ENCODE measurements around the gene TRIP12.
"Not testable (repeated sequence)": the region's sequence is repeated elsewhere in the genome, so short reads cannot be mapped to it uniquely, and the experiment has no call there.

Gene TRIP12

GRCh38 chr2:229921892-229922448 is at the start of gene TRIP12:
TRIP12 (minus strand) TSS chr2:229922009; CDS start chr2:229880079, 41,930 bp downstream.
- peak; percentile 93 for DNase-seq (ENCODE audit: low spot score)

GRCh38 chr2:229971298-229971790 is 49.5 kb upstream of the TRIP12 start:
- DNase-seq (ENCODE audit: low spot score), result no peak

- no peak for DNase-seq (ENCODE audit: low spot score)
Measured at GRCh38 chr2:229970406-229970805, 48.6 kb upstream of the TRIP12 start.

- no peak for DNase-seq (ENCODE audit: low spot score)
Measured at GRCh38 chr2:229969921-229970320, 48.1 kb upstream of the TRIP12 start.

- not testable (repeated sequence) for DNase-seq (ENCODE audit: low spot score)
Measured at GRCh38 chr2:229963596-229963995, 41.8 kb upstream of the TRIP12 start.

- no peak for DNase-seq (ENCODE audit: low spot score)
Measured at GRCh38 chr2:229956491-229956890, 34.7 kb upstream of the TRIP12 start.

GRCh38 chr2:229955663-229956062 is 33.9 kb upstream of the TRIP12 start:
- no peak for DNase-seq (ENCODE audit: low spot score)

GRCh38 chr2:229952256-229952835 is 30.5 kb upstream of the TRIP12 start:
- no peak for DNase-seq (ENCODE audit: low spot score)

GRCh38 chr2:229947544-229947943 is 25.7 kb upstream of the TRIP12 start:
- DNase-seq (ENCODE audit: low spot score), result no peak

GRCh38 chr2:229945975-229946374 is 24.2 kb upstream of the TRIP12 start:
- DNase-seq (ENCODE audit: low spot score), result no peak

- no peak for DNase-seq (ENCODE audit: low spot score)
Measured at GRCh38 chr2:229943770-229944449, 22.1 kb upstream of the TRIP12 start.

- DNase-seq (ENCODE audit: low spot score), result no peak
Measured at GRCh38 chr2:229943171-229943570, 21.4 kb upstream of the TRIP12 start.

GRCh38 chr2:229942671-229943070 is 20.9 kb upstream of the TRIP12 start:
- DNase-seq (ENCODE audit: low spot score), result no peak

- DNase-seq (ENCODE audit: low spot score), result no peak
Measured at GRCh38 chr2:229937537-229937936, 15.7 kb upstream of the TRIP12 start.

- DNase-seq (ENCODE audit: low spot score), result no peak
Measured at GRCh38 chr2:229931241-229931640, 9.4 kb upstream of the TRIP12 start.

GRCh38 chr2:229930656-229931055 is 8.8 kb upstream of the TRIP12 start:
- no peak for DNase-seq (ENCODE audit: low spot score)

GRCh38 chr2:229927817-229928321 is 6.1 kb upstream of the TRIP12 start:
- peak; percentile 25 for DNase-seq (ENCODE audit: low spot score)

- no peak for DNase-seq (ENCODE audit: low spot score)
Measured at GRCh38 chr2:229925201-229925600, 3.4 kb upstream of the TRIP12 start.

- DNase-seq (ENCODE audit: low spot score), result not testable (repeated sequence)
Measured at GRCh38 chr2:229924541-229924940, 2.7 kb upstream of the TRIP12 start.

- peak; percentile 84 for DNase-seq (ENCODE audit: low spot score)
Measured at GRCh38 chr2:229922449-229923386, 909 bp upstream of the TRIP12 start, which contains the start of gene FBXO36. FBXO36 (plus strand) TSS chr2:229922503; CDS start chr2:229922514, 11 bp downstream.

- peak; percentile 75 for DNase-seq (ENCODE audit: low spot score)
Measured at GRCh38 chr2:229921101-229921891, 513 bp downstream of the TRIP12 start.
